Activated naive CD4-positive, alpha-beta T cell treated with anti-CD3 and anti-CD28 coated beads, Interleukin-2, amount 50 U/mL, for 24 hours (primary cell): Measurements from ENCODE around the gene ABI2.
"Not testable (repeated sequence)": the region's sequence is repeated elsewhere in the genome, so short reads cannot be mapped to it uniquely, and the experiment has no call there.

Source experiments
- H3K27ac Mint-ChIP-seq: one replicate; pipeline ENCODE4 v1.8.0; 2021; ENCODE audit warnings: mild to moderate bottlenecking, mixed read lengths
- H3K27me3 Mint-ChIP-seq: one replicate; pipeline ENCODE4 v1.8.0; 2021; ENCODE audit warnings: mixed read lengths
- H3K36me3 Mint-ChIP-seq: one replicate; pipeline ENCODE4 v1.8.0; 2021; ENCODE audit warnings: mixed read lengths
- H3K4me1 Mint-ChIP-seq: one replicate; pipeline ENCODE4 v1.8.0; 2021; ENCODE audit warnings: mixed read lengths
- H3K4me3 Mint-ChIP-seq: one replicate; pipeline ENCODE4 v1.8.0; 2021; ENCODE audit warnings: mild to moderate bottlenecking, mixed read lengths
- H3K9me3 Mint-ChIP-seq: one replicate; pipeline ENCODE4 v1.8.0; 2021; ENCODE audit warnings: mixed read lengths

Gene ABI2

GRCh38 chr2:203342374-203342773 is 14.2 kb downstream of the ABI2 start:
- H3K9me3 Mint-ChIP-seq, H3K4me3 Mint-ChIP-seq, H3K27ac Mint-ChIP-seq, H3K27me3 Mint-ChIP-seq: not testable (repeated sequence)
- Mint-ChIP-seq H3K36me3 (peaks cover 18% of the 10 kb centered on the region), H3K4me1 (peaks cover 12% of the 10 kb centered on the region)

DNA sequence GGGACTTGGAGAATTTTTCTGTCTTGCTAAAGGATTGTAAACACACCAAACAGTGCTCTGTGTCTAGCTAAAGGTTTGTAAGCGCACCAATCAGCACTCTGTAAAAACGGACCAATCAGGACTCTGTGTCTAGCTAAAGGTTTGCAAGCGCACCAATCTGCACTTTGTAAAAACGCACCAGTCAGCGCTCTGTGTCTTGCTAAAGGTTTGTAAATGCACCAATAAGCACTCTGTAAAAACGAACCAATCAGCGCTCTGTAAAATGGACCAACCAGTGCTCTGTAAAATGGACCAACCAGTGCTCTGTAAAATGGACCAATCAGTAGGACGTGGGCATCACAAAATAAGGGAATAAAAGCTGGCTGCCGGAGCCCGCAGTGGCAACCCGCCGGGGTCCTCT is 16.5 kb downstream of the ABI2 start:
- H3K27ac Mint-ChIP-seq = no peak overlapping the region
- H3K4me1 Mint-ChIP-seq = peaks cover 12% of the 10 kb centered on the region
- no peaks in the 10 kb centered on the region for H3K9me3 Mint-ChIP-seq
- H3K27me3 Mint-ChIP-seq = no peaks in the 10 kb centered on the region
- peaks cover 17% of the 10 kb centered on the region for H3K36me3 Mint-ChIP-seq
- H3K4me3 Mint-ChIP-seq = no peak overlapping the region

DNA sequence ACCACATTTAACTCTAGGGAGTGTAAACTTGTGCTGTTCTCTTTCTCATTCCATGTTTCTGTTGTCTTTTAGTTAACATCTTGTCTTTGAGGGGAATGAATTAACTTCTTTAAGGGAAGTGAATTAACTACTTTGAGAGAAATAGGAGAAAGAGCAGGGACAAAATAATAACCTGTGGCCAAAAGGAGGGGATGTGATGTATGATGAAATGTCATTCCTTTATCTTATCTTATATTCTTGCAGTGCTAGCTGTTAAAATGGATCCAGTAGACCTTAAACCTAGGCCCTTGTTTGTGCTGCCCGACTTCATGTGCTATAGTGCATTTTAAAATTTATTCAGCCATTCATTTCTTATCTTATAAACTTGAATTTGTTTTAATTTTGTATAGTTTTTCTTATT is 18.4 kb downstream of the ABI2 start:
- Mint-ChIP-seq H3K27me3 (no peaks in the 10 kb centered on the region), H3K27ac (no peak overlapping the region), H3K36me3 (peaks cover 17% of the 10 kb centered on the region), H3K4me3 (no peak overlapping the region), H3K9me3 (no peaks in the 10 kb centered on the region), H3K4me1 (peaks cover 12% of the 10 kb centered on the region)

- H3K27ac Mint-ChIP-seq = no peak overlapping the region
- no peaks in the 10 kb centered on the region for H3K9me3 Mint-ChIP-seq
- H3K27me3 Mint-ChIP-seq = no peaks in the 10 kb centered on the region
- H3K4me3 Mint-ChIP-seq = no peak overlapping the region
- peaks cover 17% of the 10 kb centered on the region for H3K36me3 Mint-ChIP-seq
- peaks cover 12% of the 10 kb centered on the region for H3K4me1 Mint-ChIP-seq
These were observed 19.2 kb downstream of the ABI2 start for GRCh38 chr2:203347375-203347774.

- Mint-ChIP-seq H3K4me3 (no peak overlapping the region), H3K27me3 (no peaks in the 10 kb centered on the region), H3K36me3 (peaks cover 6% of the 10 kb centered on the region), H3K27ac (no peak overlapping the region), H3K4me1 (peaks cover 5% of the 10 kb centered on the region), H3K9me3 (no peaks in the 10 kb centered on the region)
These were observed 24.5 kb downstream of the ABI2 start for GRCh38 chr2:203352604-203353255.

DNA sequence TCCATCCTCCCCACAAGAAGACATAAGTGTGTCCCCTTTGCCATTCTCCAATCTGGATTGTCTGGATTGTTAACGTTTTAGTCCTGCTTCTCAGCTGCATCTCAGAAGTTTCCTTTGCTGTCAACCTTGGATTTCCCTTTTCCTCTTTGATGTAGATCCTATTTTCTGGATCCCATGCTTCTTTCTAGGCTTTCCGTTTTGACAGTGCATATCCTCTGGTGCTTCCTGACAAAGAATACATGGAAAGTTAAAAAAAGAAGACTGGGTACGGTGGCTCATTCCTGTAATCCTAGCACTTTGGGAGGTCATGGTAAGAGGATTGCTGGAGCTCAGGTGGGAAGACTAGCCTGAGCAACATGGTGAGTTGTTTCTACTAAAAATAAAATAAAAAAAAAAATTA is 26.8 kb downstream of the ABI2 start:
- Mint-ChIP-seq H3K4me3 (no peak overlapping the region), H3K9me3 (peaks cover 6% of the 10 kb centered on the region), H3K27me3 (no peaks in the 10 kb centered on the region), H3K27ac (no peak overlapping the region), H3K36me3 (peaks cover 11% of the 10 kb centered on the region), H3K4me1 (peaks cover 5% of the 10 kb centered on the region)

DNA sequence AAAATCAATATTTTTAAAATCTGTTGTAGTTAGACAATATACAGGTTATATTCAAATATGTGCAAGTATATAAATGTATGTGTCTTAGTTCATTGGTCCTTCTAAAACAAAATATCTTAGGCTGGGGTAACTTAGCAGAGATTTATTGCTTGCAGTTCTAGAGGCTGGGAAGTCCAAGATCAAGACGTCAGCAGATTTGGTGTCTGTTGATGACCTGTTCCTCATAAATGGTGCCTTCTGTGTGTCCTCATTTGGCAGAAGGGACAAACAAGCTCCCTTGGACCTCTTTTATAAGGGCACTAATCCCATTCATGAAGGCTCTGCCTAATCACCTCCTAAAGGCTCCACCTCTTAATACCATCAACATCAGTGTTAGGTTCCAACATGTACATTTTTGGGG is 31.3 kb downstream of the ABI2 start:
- no peak overlapping the region for H3K4me3 Mint-ChIP-seq
- peaks cover 6% of the 10 kb centered on the region for H3K9me3 Mint-ChIP-seq
- no peaks in the 10 kb centered on the region for H3K27me3 Mint-ChIP-seq
- H3K36me3 Mint-ChIP-seq = peaks cover 5% of the 10 kb centered on the region
- H3K4me1 Mint-ChIP-seq = peaks cover 10% of the 10 kb centered on the region
- H3K27ac Mint-ChIP-seq = no peak overlapping the region

DNA sequence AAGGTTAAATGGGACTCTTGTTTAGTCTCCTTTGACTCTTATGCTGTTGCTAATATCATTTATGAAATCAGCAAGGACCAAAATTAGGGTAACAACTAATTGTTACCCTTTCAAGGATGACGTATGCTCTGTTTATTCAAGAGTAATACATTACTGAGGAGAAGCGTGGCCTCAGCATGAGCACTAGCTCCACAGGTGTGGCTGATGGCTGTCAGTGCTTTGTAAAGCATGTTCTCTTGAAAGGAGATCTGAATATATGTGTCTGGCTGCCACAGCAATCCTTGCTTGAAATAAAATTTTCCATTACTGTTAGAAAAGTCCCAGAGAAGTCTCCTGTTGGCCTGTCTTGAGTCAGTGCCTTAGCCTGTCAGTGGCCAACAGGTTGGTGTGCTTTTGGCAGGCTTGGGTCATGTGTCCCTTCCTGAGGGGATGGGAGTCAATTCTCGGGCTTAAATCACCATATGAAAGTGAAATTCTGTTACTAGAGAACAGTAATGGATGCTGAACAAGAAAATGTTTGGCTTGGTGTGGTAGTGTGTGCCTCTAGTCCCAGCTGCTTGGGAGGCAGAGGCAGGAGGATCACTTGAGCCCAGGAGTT is 32.7 kb downstream of the ABI2 start:
- Mint-ChIP-seq H3K4me3 (no peak overlapping the region), H3K4me1 (peaks cover 10% of the 10 kb centered on the region), H3K36me3 (peaks cover 5% of the 10 kb centered on the region), H3K27me3 (no peaks in the 10 kb centered on the region), H3K9me3 (peaks cover 6% of the 10 kb centered on the region), H3K27ac (no peak overlapping the region)

GRCh38 chr2:203361495-203361894 is 33.3 kb downstream of the ABI2 start:
- Mint-ChIP-seq H3K27me3 (no peaks in the 10 kb centered on the region), H3K4me1 (peaks cover 10% of the 10 kb centered on the region), H3K27ac (no peak overlapping the region), H3K4me3 (no peak overlapping the region), H3K9me3 (peaks cover 6% of the 10 kb centered on the region), H3K36me3 (peaks cover 5% of the 10 kb centered on the region)

GRCh38 chr2:203361922-203362321 is 33.7 kb downstream of the ABI2 start:
- H3K4me1 Mint-ChIP-seq = peaks cover 10% of the 10 kb centered on the region
- H3K9me3 Mint-ChIP-seq = peaks cover 6% of the 10 kb centered on the region
- peaks cover 5% of the 10 kb centered on the region for H3K36me3 Mint-ChIP-seq
- no peak overlapping the region for H3K27ac Mint-ChIP-seq
- H3K4me3 Mint-ChIP-seq = no peak overlapping the region
- H3K27me3 Mint-ChIP-seq = no peaks in the 10 kb centered on the region

- Mint-ChIP-seq H3K36me3 (peaks cover 10% of the 10 kb centered on the region), H3K4me3 (no peak overlapping the region), H3K27me3 (no peaks in the 10 kb centered on the region), H3K4me1 (peaks cover 3% of the 10 kb centered on the region), H3K9me3 (no peaks in the 10 kb centered on the region), H3K27ac (no peak overlapping the region)
These were observed 38.7 kb downstream of the ABI2 start for GRCh38 chr2:203366639-203367466.

- not testable (repeated sequence) for H3K4me1 Mint-ChIP-seq, H3K27me3 Mint-ChIP-seq, H3K4me3 Mint-ChIP-seq, H3K9me3 Mint-ChIP-seq, H3K27ac Mint-ChIP-seq
- peaks cover 12% of the 10 kb centered on the region for H3K36me3 Mint-ChIP-seq
These were observed 44.5 kb downstream of the ABI2 start for GRCh38 chr2:203372706-203373105.

GRCh38 chr2:203376173-203376572 is 48.0 kb downstream of the ABI2 start:
- Mint-ChIP-seq H3K9me3 (no peaks in the 10 kb centered on the region), H3K27me3 (no peaks in the 10 kb centered on the region), H3K27ac (no peak overlapping the region), H3K4me1 (peaks cover under 1% of the 10 kb centered on the region), H3K36me3 (peaks cover 5% of the 10 kb centered on the region), H3K4me3 (no peak overlapping the region)

DNA sequence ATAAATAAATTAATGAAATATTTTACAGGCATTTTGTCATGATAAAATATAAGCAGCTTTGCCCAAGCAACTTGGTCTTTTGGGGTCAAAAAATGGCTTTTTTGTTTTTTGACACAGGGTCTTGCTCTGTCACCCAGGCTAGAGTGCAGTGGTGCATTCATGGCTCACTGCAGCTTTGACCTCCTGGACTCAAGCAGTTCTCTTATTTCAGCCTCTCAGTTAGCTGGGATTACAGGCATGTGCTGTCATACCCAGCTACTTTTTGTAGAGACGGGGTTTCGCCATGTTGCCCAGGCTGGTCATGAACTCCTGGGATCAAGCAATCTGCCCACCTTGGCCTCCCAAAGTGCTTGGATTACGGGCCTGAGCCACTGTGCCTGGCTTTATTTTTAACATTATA is 51.0 kb downstream of the ABI2 start:
- Mint-ChIP-seq H3K4me3 (no peak overlapping the region), H3K27me3 (no peaks in the 10 kb centered on the region), H3K4me1 (no peaks in the 10 kb centered on the region), H3K27ac (no peak overlapping the region), H3K9me3 (no peaks in the 10 kb centered on the region), H3K36me3 (peaks cover 10% of the 10 kb centered on the region)

GRCh38 chr2:203383038-203383437 is 54.8 kb downstream of the ABI2 start:
- H3K27me3 Mint-ChIP-seq = no peaks in the 10 kb centered on the region
- H3K4me1 Mint-ChIP-seq = no peaks in the 10 kb centered on the region
- H3K36me3 Mint-ChIP-seq = peaks cover 16% of the 10 kb centered on the region
- no peak overlapping the region for H3K27ac Mint-ChIP-seq
- H3K9me3 Mint-ChIP-seq = no peaks in the 10 kb centered on the region
- H3K4me3 Mint-ChIP-seq = no peak overlapping the region

- not testable (repeated sequence) for H3K9me3 Mint-ChIP-seq, H3K27me3 Mint-ChIP-seq, H3K27ac Mint-ChIP-seq, H3K4me3 Mint-ChIP-seq, H3K4me1 Mint-ChIP-seq
- peaks cover 11% of the 10 kb centered on the region for H3K36me3 Mint-ChIP-seq
These were observed 60.0 kb downstream of the ABI2 start for GRCh38 chr2:203388153-203388552.
